Gastrocnemius medialis (tissue), 4 donors: ENCODE measurements around the gene SPATA32.

ENCODE experiments used
- POLR2A ChIP-seq, 2 donors: fragments of 450-650 bp; IDR thresholded peaks; one replicate each; pipeline ENCODE4 v1.6.1; 2017; ENCODE audit warnings: antibody characterized with exemption in 2 of 2, mild to moderate bottlenecking in 2 of 2, moderate library complexity in 2 of 2
- TF ChIP-seq, protein P1 (sequence below), 5 experiments: fragments of 450-650 bp in 3 of 5; fragments of 200-600 bp in 2 of 5; sonication (generic) in 2 of 5; IDR thresholded peaks in 4 of 5; conservative IDR thresholded peaks in 1 of 5; 1 replicate in 4 of 5; 2 replicates in 1 of 5; pipeline ENCODE4 v1.5.1; 2016 to 2019; ENCODE audit warnings: antibody characterized with exemption in 5 of 5, mild to moderate bottlenecking in 3 of 5, moderate library complexity in 3 of 5

GRCh38 chr17:45234641-45235415 lies 27.1 kb downstream of the SPATA32 start:
- TF ChIP-seq POLR2A (IDR thresholded peaks at IDR 0.05): no peak
- TF ChIP-seq, protein P1, sequence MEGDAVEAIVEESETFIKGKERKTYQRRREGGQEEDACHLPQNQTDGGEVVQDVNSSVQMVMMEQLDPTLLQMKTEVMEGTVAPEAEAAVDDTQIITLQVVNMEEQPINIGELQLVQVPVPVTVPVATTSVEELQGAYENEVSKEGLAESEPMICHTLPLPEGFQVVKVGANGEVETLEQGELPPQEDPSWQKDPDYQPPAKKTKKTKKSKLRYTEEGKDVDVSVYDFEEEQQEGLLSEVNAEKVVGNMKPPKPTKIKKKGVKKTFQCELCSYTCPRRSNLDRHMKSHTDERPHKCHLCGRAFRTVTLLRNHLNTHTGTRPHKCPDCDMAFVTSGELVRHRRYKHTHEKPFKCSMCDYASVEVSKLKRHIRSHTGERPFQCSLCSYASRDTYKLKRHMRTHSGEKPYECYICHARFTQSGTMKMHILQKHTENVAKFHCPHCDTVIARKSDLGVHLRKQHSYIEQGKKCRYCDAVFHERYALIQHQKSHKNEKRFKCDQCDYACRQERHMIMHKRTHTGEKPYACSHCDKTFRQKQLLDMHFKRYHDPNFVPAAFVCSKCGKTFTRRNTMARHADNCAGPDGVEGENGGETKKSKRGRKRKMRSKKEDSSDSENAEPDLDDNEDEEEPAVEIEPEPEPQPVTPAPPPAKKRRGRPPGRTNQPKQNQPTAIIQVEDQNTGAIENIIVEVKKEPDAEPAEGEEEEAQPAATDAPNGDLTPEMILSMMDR (IDR thresholded peaks at IDR 0.05 in 4 of 5, conservative IDR thresholded peaks at IDR 0.05 in 1 of 5): no peak
